CD4-positive, alpha-beta T cell (primary cell): ENCODE data around the gene OTULINL. TPM values are rescaled to one million over a fixed set of nuclear protein-coding genes. Genes with fewer than 3 reads are reported as not detected.

Source experiments
- ATAC-seq: fragments of 200-7000 bp; cut with Tn5 transposase; one replicate; pipeline ENCODE4 v1.10.0; 2022; ENCODE audit warnings: mild to moderate bottlenecking; ENCODE audit not compliant: poor library complexity
- CTCF ChIA-PET: fragments of 350-600 bp; sonication (Branson Sonifier 250); formaldehyde crosslinking; loops from one replicate; lab custom pipeline; 2021; ENCODE audit warnings: antibody characterized with exemption, inconsistent platforms; lab: Charles Lee
- POLR2A ChIA-PET: fragments of 350-600 bp; sonication (Branson Sonifier 250); formaldehyde crosslinking; loops from one replicate; lab custom pipeline; 2021; ENCODE audit warnings: antibody characterized with exemption, inconsistent platforms; lab: Charles Lee
- DNase-seq, 14 experiments: peaks; one replicate each; pipeline ENCODE4 v3.0.0-alpha.2; 2013 to 2020; ENCODE audit warnings: mixed read lengths in 2 of 14
- H3K27ac ChIP-seq, 2 donors: one replicate each; pipeline versions ENCODE4 v1.5.1 to v1.7.0; 2013; ENCODE audit warnings: low read length in 2 of 2, low read depth in 1 of 2, mild to moderate bottlenecking in 1 of 2
- H3K27me3 ChIP-seq, 2 experiments: 1 replicate in 1 of 2; 2 replicates in 1 of 2; pipeline versions ENCODE4 v1.6.1 to v1.7.0; 2013; ENCODE audit warnings: low read length in 2 of 2, control low read depth in 1 of 2, mild to moderate bottlenecking in 1 of 2, moderate library complexity in 1 of 2; ENCODE audit not compliant: insufficient read depth in 2 of 2, control insufficient read depth in 1 of 2
- H3K36me3 ChIP-seq: one replicate; pipeline ENCODE4 v1.6.1; 2013; ENCODE audit warnings: low read length, control low read depth; ENCODE audit not compliant: insufficient read depth
- H3K4me1 ChIP-seq: one replicate; pipeline ENCODE4 v1.6.1; 2013; ENCODE audit warnings: low read length, control low read depth; ENCODE audit not compliant: insufficient read depth
- H3K4me3 ChIP-seq: one replicate; pipeline ENCODE4 v1.5.1; 2013; ENCODE audit warnings: mild to moderate bottlenecking, low read length, moderate library complexity
- H3K9me3 ChIP-seq, 2 experiments: 1 replicate in 1 of 2; 2 replicates in 1 of 2; pipeline versions ENCODE4 v1.6.1 to v1.7.0; 2013; ENCODE audit warnings: low read length in 2 of 2, mild to moderate bottlenecking in 2 of 2, control low read depth in 1 of 2, moderate library complexity in 1 of 2; ENCODE audit not compliant: control insufficient read depth in 1 of 2, insufficient read depth in 1 of 2
- H3K27ac Mint-ChIP-seq: one replicate; pipeline ENCODE4 v1.8.0; 2020; ENCODE audit warnings: mixed read lengths
- H3K27me3 Mint-ChIP-seq: one replicate; pipeline ENCODE4 v1.8.0; 2021; ENCODE audit warnings: mixed read lengths
- H3K36me3 Mint-ChIP-seq: one replicate; pipeline ENCODE4 v1.8.0; 2021; ENCODE audit warnings: low read depth, mixed read lengths
- H3K4me1 Mint-ChIP-seq: one replicate; pipeline ENCODE4 v1.8.0; 2021; ENCODE audit warnings: low read depth, mixed read lengths
- H3K4me3 Mint-ChIP-seq: one replicate; pipeline ENCODE4 v1.8.0; 2020; ENCODE audit warnings: mild to moderate bottlenecking, mixed read lengths
- H3K9me3 Mint-ChIP-seq: one replicate; pipeline ENCODE4 v1.8.0; 2020; ENCODE audit warnings: mixed read lengths
- intact Hi-C, 2 experiments: fragments of 100-400 bp; cut with DNase I in 1 of 2; cut with micrococcal nuclease in 1 of 2; formaldehyde crosslinking; loops; one replicate each; pipeline versions ENCODE4 v1.15.1 to v1.9.0; 2023 to 2025; cut with DNase I, micrococcal nuclease
- total RNA-seq, 174 experiments: library from RNA in 2 of 174; stranded (reverse) in 2 of 174; gene quantifications; one replicate each; pipeline ENCODE4 v1.2.3 and lab custom pipeline; 2021 to 2026
- TF ChIP-seq, protein P1 (sequence below): fragments of 200-600 bp; IDR thresholded peaks from one replicate; pipeline ENCODE4 v1.8.0; 2022; ENCODE audit warnings: antibody characterized with exemption, mild to moderate bottlenecking

OTULINL gene
- total RNA-seq, 2 experiments from 2014 or later, result 55.6 to 60.9 TPM

GRCh38 chr5:14628346-14628745 is 46.8 kb downstream of the OTULINL start:
- H3K27ac Mint-ChIP-seq, result no peak overlapping the region
- H3K9me3 Mint-ChIP-seq, result peaks cover 6% of the 10 kb centered on the region
- CTCF ChIA-PET, result interaction anchor here (1.0 kb wide), 1 partner anchor 20 kb away, joined by 4 read pairs; no protein-coding TSS in a partner anchor
- H3K36me3 Mint-ChIP-seq, result no peaks in the 10 kb centered on the region
- H3K27me3 Mint-ChIP-seq, result no peaks in the 10 kb centered on the region
- POLR2A ChIA-PET, result interaction anchor here (1.3 kb wide), 1 partner anchor 46 kb away, joined by 7 read pairs; no protein-coding TSS in a partner anchor
- Histone ChIP-seq H3K9me3 (no peaks in the 10 kb centered on the region), H3K4me3 (no peak overlapping the region), H3K27me3 (no peaks in the 10 kb centered on the region), H3K36me3 (no peaks in the 10 kb centered on the region), H3K4me1 (no peaks in the 10 kb centered on the region), H3K27ac (no peak overlapping the region)
- no peaks in the 10 kb centered on the region for H3K4me1 Mint-ChIP-seq
- DNase-seq (peak; percentile 27 to 75 (median 46)), ATAC-seq (peak; percentile 51)
- TF ChIP-seq, protein P1, sequence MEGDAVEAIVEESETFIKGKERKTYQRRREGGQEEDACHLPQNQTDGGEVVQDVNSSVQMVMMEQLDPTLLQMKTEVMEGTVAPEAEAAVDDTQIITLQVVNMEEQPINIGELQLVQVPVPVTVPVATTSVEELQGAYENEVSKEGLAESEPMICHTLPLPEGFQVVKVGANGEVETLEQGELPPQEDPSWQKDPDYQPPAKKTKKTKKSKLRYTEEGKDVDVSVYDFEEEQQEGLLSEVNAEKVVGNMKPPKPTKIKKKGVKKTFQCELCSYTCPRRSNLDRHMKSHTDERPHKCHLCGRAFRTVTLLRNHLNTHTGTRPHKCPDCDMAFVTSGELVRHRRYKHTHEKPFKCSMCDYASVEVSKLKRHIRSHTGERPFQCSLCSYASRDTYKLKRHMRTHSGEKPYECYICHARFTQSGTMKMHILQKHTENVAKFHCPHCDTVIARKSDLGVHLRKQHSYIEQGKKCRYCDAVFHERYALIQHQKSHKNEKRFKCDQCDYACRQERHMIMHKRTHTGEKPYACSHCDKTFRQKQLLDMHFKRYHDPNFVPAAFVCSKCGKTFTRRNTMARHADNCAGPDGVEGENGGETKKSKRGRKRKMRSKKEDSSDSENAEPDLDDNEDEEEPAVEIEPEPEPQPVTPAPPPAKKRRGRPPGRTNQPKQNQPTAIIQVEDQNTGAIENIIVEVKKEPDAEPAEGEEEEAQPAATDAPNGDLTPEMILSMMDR, result no peak
- no peak overlapping the region for H3K4me3 Mint-ChIP-seq
- intact Hi-C loops, result no loop called here

DNA sequence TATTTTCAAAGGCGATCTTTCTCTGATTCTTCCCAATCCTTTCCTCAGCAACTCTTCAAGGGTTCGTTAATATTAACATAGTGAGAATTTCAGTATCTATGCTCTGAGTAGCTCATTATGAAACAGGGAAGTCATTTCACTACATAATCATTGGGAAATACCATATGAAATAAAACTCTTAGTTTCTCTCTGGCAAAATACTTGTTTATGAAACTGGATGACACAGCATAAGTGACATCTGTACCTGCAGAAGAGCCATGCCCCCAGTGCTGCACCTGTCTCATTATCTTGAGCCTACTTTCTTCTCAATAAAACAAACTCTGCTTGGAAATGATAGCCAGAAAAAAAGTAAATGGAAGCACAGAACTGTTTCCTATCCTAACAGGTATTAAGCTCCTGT is 49.1 kb downstream of the OTULINL start:
- TF ChIP-seq, protein P1, result no peak
- CTCF ChIA-PET, result no interaction called here
- Histone ChIP-seq H3K4me3 (no peak overlapping the region), H3K27me3 (no peaks in the 10 kb centered on the region), H3K4me1 (no peaks in the 10 kb centered on the region), H3K9me3 (no peaks in the 10 kb centered on the region), H3K36me3 (no peaks in the 10 kb centered on the region), H3K27ac (no peak overlapping the region)
- H3K36me3 Mint-ChIP-seq, result no peaks in the 10 kb centered on the region
- peaks cover 6% of the 10 kb centered on the region for H3K9me3 Mint-ChIP-seq
- intact Hi-C loops, result no loop called here
- DNase-seq (no peak), ATAC-seq (no peak)
- no peaks in the 10 kb centered on the region for H3K4me1 Mint-ChIP-seq
- H3K27me3 Mint-ChIP-seq, result no peaks in the 10 kb centered on the region
- H3K4me3 Mint-ChIP-seq, result no peak overlapping the region
- POLR2A ChIA-PET, result no interaction called here
- no peak overlapping the region for H3K27ac Mint-ChIP-seq

GRCh38 chr5:14635656-14636055 is 54.1 kb downstream of the OTULINL start:
- CTCF ChIA-PET, result interaction anchor here (0.6 kb wide), 1 partner anchor 119 kb away, joined by 3 read pairs; no protein-coding TSS in a partner anchor

More at GRCh38 chr5:14635656-14636055, 54.1 kb downstream of the OTULINL start:
- TF ChIP-seq, protein P1, result no peak
- Mint-ChIP-seq H3K27ac (no peak overlapping the region), H3K36me3 (no peaks in the 10 kb centered on the region), H3K9me3 (no peaks in the 10 kb centered on the region), H3K4me3 (no peak overlapping the region), H3K4me1 (no peaks in the 10 kb centered on the region), H3K27me3 (peaks cover 2% of the 10 kb centered on the region)
- DNase-seq (no peak), ATAC-seq (no peak)
- intact Hi-C loops, result no loop called here
- POLR2A ChIA-PET, result no interaction called here
- no peak overlapping the region for H3K27ac ChIP-seq
- H3K27me3 ChIP-seq, result no peaks in the 10 kb centered on the region
- H3K36me3 ChIP-seq, result no peaks in the 10 kb centered on the region
- no peaks in the 10 kb centered on the region for H3K9me3 ChIP-seq
- no peaks in the 10 kb centered on the region for H3K4me1 ChIP-seq
- H3K4me3 ChIP-seq, result no peak overlapping the region
